Measurements from ENCODE around the gene SLC9A2.

Gene SLC9A2

DNA sequence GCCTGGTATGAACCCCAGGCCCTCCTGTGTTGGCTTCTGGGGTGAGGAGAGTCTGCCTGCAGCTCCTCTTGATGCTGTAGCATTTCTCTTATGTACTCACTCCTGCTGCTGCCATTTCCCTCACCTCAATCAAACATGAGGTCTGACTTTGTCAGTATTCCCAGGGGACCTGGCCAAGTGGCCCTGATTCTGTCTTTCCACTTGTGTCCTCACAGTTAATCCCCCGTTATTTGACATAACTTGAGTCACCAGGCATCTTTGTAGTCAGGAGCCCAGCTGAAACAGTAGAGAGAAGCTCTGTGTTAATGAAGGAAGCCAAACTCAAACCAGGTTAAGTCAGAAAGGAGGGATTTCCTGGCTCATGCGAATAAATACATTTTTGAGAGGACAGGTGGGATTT, 55.0 kb downstream of the SLC9A2 start:
- no peak for DNase-seq

DNA sequence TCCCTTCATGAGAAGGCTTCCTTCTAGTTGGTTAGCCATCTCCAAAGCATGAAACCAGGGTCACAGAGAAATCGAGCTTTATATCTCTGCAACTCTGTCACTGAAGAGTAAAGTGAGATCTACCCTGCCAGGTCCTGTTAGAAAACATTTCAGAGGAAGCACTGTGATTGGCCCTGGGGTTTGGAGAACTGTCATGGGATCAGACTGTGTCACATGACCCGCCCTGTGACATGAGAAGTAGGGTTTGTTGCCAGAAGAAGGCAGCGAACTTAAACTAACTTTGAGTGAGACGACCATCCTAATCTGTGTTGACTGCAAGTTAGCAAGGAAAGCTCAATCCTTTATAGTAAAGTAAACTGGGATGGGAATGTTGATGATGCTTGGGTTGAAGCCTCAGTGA, 55.5 kb downstream of the SLC9A2 start:
- no peak for DNase-seq

DNA sequence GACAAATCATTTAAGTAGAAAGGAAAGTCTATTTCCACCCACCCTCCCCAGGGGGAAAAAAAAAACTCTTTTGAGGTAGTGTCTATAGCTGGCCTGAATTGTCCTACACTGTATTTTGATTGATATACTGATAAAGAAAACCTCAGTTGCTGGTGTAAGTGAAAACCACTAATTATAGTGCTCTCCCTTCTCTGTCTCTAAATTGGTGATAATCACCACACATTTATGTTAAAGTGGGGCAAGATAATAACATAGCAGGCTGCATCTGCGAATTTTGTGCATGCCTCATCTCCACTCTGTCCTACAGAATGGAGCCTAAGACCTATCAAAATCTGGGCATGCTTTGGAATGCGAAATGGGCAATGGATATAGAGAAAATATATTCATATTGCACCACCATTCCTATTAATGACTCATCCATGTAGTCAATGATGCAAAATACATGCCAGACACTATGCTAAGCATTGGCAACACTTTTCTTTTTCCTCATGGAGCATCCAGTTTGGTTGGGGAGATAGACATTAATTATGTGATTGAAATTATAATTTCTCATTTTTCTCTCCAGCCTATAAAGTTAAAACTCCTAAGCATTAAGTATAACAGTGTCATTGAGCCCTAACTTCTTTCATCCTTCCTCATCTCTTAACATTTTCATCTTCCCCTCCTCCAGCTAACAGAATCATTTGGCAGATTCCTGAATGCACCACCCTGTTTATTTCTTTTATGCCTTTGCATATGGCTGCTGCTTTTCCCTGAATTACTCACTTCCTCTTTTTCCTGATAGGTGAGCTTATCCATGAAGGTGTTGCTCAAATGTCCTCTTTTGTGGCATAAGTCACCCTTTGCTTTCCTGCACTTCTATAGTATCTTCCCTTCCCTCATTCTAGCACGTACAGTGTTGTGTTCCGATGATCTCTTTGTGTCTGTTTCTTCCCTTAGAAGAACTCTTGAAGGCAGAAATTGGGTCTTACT, 58.2 kb downstream of the SLC9A2 start:
- no peak for DNase-seq

DNA sequence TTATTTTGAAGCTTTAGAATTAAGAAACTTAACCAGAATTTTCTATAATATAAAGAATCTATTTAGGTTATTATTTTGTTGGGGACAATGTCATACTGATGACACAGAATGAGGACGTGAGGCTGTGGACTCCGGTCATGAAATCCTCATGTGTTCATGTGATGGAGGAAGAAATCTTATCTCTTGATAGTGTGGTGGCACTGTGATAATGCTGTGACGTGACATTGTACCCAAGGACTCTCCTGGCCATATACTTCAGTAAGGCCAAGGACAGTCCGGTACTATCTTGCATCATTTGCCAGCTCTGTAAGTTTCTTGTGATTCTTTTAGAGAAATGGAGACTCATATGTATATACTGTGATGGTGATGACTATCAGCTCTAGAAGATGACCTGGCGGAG, 59.1 kb downstream of the SLC9A2 start:
- no peak for DNase-seq

DNA sequence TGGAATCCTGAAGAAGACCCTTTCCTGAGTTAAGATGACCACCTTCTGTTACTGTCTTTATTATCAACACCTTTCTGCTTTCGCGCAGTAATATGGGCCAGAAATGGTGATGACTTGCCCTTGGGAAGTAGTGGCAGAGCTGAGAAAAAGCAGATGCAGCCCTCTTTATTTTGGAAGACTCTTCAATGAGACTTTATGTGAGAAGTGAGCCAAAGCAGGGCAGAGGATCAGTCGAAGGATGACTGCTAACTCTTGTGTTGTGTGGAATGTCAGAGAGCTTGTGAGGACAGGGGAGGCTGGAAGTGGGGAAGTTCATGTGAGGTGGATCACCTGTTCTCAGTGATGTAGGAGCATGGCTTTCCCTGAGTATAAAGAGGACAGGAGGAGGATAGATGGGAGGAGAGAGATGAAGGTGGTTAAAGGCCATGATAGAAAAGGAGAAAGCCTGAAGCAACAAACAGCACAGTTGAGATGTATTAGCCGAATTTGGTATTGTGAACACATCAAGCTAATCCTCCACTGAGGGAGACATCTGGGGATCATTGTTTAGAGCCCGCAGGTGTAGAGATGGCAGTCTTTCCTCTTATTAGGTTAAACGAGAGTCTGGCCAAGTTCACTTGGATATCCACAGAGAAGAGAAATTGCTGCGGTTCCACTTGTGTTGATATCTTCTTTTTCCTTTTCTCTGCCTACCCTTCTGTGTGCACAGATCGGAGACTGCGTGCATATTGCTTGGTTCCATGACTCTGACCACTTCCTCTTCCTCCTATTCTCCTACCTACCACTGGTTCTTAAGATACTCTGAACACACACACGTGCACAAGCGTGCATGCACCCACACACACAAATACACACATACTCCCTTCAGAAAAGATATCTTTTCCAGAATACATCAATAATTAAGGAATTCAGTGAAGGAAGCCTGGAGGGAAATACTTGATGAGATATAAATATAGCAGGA, 67.4 kb downstream of the SLC9A2 start:
- no peak for DNase-seq

DNA sequence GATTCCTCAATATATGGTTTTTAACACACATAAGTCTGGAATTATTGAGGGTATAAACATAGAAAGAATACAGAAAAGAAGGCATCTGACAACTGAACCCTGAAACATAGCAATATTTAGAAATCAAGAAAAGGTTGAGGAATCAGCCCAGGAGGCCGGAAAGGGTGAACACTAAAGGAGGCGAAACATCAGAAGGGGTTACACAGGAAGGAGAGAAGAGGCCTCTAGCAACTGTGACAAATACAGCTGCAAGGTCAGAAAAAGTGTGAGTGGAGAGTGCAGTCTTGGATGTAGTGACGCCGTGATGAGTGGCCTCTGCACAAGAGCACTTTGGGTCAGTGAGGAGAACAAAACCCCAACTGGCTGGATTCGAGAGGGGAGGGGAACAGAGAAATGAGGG, 70.7 kb downstream of the SLC9A2 start:
- no peak for DNase-seq

DNA sequence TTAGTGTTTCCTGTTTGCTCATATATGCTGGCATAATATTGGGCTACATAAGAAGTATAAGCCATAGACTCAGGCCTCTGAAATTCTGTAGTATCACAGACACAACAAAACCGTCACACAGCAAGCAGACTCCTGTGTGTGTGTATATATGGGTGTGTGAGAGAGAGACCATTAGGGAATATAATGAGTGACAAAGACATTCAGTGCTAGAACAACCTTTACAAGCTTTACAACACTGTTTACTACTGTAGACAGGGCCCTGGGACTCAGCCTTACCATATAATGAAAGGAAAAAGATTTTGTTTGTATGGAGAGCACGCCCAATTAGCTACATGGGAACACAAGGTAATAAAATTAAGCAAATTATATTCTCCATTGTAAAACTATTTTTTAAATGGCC, 77.1 kb downstream of the SLC9A2 start:
- DNase-seq = no peak

DNA sequence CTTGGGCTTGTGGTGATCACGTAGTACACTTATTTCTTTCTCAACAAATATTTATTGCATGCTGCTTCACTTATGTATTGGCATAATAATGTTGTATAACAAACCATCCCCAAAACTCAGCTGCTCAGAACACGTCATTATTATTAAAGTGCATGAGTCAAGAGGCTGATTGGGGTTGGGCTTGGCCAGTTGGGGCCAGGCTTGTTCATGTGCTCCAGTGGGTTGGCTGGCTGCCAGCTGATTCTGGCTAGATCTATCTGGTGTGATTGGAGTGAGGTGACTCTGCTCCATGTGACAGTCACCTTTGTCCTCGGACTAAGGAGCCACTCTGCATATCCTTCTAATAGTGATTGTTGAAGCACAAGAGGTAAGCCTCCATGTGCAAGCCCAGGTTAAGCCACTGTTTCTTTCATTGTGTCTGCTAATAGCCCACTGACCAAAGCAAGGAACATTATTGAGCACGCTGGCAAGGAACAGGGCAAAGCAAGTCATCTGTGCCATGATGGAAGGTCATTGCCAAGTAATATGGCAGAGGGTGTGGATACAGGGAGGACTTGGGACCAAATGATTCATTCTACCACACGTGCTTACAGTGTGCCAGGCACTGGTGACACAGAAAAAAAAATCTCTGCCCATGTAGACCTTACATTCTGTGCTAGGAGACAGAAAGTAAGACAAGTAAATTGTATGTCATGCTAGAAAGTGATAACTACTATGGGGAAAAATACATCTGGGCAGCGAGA, 79.2 kb downstream of the SLC9A2 start:
- no peak for DNase-seq

DNA sequence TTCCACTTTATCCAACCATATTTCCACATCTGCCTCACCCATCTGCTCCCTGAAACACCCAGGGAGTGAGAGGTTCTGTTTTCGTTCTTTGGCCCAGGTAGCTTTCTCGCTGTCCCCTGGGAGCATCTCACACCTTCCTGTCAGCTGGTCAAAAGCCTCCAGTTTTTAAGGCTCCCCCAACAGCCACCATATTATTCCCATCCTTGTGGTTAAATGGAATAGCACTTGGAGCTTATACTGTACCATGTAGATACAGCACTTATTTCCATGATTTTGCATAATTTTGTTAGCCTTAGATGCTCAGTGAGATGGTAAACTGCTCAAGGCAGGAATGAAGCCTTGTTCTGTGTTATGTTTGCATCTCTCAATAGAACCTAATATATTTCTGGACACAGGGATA, 84.0 kb downstream of the SLC9A2 start:
- DNase-seq = no peak

DNA sequence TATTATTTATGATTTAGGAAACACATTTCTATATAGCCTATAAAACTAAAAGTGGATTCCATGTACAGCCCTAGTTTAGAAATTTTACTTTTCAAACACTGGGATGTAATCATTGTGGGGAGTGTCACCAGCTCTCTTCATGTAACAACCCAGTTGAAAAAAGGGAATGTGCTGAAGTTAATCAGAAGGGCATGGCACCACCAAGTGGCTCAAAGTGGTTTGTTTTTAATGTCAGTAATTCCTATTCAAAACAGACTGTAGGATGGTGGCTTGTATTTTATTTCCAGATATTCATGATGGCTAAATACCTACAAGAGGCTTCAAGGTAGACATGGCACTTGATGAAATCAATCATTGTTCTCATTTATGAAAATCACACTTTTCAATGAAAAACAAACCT, 84.4 kb downstream of the SLC9A2 start:
- no peak for DNase-seq

DNA sequence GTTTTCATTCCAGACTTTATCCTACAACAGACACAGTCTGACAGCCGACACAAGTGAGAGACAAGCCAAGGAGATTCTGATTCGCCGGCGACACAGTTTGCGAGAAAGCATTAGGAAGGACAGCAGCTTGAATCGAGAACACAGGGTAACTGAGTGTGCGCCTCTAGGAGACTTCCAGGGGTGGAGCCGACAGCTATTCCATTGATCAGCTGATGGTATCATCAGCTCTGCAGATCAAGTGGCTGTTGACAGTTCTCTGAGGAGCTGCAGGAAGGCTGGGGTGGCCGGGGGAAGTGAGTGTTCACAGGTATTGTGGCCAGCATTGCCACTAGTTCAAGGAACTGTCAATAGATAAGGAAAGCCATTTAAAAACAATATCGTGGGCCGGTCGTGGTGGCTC, 85.2 kb downstream of the SLC9A2 start:
- DNase-seq = no peak

DNA sequence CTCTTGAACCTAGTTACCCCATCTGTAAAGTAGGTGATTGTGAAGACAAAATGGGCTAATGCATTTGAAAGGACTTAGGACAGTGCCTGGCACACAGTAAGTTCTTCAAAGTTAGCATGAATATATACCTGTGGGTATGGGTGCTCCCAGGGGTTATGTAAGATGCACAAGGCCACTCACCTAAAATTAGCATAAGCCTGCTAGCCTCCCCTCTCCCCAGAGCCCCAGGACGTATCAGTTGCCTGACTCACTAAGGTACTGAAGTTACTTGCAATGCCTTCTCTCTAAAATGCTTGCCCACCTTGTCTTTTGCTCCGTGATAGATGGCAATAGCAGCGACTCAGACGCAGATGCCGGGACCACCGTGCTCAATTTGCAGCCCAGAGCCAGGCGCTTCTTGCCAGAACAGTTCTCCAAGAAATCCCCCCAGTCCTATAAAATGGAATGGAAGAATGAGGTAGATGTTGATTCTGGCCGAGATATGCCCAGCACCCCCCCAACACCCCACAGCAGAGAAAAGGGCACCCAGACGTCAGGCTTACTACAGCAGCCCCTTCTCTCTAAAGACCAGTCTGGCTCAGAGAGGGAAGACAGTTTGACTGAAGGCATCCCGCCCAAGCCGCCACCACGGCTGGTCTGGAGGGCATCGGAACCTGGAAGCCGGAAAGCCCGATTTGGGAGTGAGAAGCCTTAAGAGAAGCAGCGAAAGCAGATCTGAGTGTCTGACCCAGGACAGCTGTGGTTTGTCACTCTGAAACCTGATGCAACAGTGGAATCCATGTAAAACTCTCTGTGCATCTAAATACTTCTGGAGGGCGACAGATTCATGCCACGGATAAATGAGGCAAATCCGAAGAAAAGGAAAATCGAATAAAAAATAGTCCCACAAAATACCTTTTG, 88.7 kb downstream of the SLC9A2 start:
- no peak for DNase-seq

DNA sequence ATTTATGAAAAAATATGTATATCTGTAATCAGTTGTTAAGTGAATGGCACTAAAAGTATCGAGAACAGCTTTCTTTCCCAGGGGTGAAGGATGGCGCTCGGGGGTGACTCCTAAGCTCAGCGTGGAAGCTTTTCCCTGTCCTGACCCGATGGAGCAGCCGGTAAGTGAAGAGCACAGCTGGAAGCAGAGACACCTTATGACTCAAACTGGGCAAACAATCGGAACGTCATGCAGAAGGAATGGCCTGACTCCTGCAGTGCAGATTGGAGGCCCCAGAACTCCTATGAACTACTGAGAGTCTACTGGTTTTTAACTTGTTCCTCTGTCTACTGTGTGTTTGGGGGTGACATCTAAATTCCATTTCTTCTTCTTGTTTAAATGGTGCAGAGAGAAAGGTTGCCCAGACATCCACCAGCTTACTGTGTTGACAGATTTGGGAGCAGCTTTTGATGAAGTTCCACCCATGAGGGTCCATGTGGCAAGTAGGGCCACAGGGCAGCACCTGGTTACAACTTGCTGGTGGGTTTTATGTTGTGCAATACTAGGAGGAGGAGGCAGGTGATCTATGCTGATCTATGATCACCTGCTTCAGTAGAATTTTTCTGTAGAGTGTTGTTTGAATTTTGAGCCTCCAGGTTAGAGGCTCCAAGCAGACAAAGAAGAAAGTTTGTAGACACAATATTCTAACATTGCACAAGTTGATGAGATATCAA, 89.7 kb downstream of the SLC9A2 start:
- DNase-seq = peak; percentile 58

DNA sequence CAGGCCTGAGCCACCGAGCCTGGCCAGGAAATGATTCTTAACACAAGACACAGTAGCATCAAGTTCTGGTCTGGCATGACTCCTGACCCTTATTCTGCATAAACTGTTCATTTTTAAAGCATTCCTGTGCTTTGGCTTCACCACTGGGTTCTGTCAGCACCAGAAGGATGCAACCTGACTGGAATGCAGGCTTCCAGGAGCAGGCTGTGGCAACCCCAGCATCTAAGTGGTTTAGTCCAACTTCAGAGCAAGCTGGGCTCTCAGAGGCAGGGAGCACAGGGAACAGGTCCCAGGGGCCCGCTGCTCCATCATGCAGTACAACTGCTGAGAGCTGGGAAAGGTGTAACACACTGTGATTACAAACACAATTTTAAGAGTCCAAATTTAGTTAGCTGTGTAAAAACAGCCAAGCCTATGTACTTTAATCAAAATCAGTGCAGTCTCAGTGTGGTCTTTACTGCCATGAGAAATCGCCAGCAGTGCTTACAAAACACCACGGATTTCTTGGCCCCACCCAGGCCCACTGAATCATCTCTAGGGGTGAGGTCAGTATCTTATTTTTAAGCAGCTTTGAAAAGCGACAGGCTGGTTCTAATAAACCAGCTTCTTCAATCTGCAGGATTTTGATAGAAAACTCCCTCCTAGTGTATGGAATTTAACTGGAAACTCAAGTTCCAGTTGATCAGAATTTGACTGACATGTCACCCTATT, 98.1 kb downstream of the SLC9A2 start:
- DNase-seq = no peak

DNA sequence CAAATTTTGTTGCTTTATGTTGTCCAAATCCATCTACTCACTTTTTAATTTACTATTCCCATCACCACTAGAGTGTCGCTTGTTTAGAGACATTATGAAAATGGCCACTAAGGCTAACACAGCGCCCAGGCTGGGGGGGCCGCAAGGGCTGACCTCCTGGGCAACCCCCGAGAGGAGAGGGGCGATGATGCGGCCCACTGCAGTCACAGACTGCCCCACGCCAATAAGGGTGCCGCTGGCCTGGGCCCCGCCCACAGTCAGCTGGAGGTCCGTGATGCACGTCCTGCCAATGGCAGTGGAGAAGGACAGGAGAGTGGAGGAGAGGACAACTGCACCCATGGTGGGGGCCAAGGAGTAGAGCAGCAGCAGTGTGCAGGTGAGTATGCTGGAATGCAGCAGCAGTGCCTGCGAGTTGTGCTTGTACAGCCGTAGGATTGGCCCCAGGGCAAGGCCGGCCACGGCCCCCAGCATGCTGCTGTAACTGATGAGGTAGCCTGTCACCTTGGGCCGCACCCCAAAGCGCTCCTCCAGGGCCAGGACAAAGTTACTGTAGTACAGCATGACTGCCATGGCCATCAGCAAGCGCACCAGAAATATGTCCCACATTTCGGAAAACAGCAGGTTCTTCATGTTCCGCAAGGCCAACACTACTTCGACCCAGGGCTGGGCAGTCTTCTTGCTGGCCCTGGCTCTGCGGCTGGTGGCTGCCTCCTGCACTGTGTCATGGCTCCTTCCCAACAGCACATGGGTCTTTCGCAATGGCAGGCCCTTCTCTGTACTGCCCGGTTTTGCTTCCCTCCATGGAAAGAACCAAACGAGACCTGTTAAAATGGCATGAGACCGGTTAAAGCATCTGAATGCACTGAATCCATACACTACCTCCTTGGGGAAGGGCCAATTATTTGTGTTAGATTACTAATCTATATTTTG, 99.3 kb downstream of the SLC9A2 start:
- DNase-seq = no peak

DNA sequence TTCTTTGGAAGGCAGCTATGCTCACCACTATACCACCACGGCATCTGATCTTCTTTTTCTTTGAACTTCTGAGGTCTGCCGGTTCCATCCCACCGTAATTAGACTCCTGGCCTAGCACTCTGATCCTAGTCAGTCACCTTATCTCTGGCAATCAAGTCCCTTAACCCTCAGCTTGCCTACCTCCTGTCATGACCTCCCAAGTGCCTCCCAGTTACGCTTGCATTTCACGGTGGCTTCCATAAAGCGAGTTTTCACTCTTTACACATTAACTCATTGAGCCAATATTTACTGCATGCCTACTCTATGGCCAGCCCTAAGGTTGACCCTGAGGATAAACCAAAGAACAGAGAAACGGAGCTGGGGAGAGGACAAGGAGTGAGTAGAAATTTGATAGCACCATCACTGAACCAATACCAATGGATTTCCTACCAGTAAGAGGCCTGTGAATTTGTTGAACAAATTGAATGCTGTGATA, 104.7 kb downstream of the SLC9A2 start:
- no peak for DNase-seq

DNA sequence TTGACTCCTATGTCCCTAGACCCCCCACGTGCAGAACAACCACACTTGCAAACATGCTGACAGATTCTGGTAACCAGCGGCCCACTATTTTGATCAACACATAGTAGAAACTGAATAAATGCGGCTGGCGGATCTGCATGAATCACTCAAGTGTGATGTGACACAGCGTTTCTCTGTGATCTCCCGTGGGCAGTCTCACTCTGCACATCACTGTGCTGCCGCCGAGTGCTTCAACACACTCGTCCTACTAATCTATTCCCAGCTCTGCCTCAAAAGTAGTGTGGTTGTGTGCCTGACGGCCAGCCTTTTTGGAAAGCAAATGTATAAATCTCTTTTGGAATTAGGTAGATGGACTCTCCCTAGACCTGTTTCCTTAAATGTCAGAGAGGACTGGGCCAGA, 105.2 kb downstream of the SLC9A2 start:
- DNase-seq = no peak

DNA sequence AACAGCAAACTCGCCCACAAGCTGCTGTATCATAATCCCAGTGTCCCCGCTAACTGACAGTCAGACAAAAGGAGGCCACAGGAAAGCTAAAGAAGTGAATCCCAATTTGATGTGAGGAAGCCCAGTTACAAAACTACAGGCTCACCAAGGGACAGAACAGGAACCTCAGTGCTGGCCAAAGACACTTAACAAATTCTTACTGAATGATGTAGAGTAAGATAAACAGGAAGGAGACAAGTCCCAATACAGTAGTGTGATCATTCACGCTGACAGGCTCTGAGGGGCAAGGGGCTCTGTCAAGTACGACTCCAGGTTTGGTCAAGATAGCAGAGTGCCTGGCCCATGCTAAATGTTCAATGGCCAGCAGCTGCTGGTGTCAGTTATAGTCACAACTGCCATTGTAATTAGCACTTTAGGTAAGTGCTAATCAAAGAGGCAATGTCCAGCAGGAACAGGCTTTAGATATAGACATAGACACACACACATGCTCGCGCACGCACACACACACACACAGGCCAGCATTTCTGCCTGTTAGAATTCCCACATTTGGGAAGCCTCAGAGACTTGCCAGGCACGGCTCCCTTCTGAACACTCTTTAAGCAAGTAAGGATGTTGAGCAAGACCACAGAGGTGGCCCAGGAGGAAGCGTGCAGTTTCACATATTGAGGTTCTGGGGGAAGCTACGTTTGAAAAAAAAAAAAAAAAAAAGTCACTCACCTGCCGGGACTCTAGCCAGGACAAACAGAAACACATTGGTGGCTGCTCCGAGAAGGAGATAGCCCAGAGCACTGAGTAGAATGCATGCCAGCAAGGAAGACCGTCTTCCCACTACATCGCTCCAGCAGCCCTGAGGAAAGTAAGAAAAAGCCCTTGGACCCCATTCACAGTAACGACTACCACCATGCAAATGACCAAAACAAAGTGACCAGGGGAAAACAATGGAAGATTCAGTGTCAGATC, 107.1 kb downstream of the SLC9A2 start:
- DNase-seq = no peak

Data from 8988T (cell line).